Forelimb muscle (tissue), 1 donor: ENCODE results near the gene DEF6. TPM values are rescaled to one million over a fixed set of nuclear protein-coding genes. Genes with fewer than 3 reads are reported as not detected.

Experiments used
- DNase-seq: peaks from one replicate; pipeline ENCODE4 v3.0.0-alpha.2; 2013; ENCODE audit warnings: low read depth
- polyA plus RNA-seq: library from polyadenylated mRNA; unstranded; fragments of 120-200 nt; gene quantifications from one replicate; pipeline ENCODE4 v1.2.1, GENCODE V29; 2013; ENCODE audit not compliant: insufficient read length

DEF6 gene
- polyA plus RNA-seq, 1 donor: 4.9 TPM

GRCh38 chr6:35343835-35344550 is 46.4 kb downstream of the DEF6 start:
- no peak for DNase-seq

- DNase-seq: no peak
Measured at GRCh38 chr6:35351422-35351821, 53.8 kb downstream of the DEF6 start.

GRCh38 chr6:35352735-35353134 is 55.1 kb downstream of the DEF6 start:
- DNase-seq: no peak

- DNase-seq: no peak
Measured at GRCh38 chr6:35354361-35355135, 56.9 kb downstream of the DEF6 start.

- no peak for DNase-seq
Measured at GRCh38 chr6:35356391-35356790, 58.8 kb downstream of the DEF6 start.

GRCh38 chr6:35357677-35358076 is 60.1 kb downstream of the DEF6 start:
- no peak for DNase-seq

GRCh38 chr6:35358086-35358485 is 60.5 kb downstream of the DEF6 start:
- no peak for DNase-seq

GRCh38 chr6:35359346-35359743 is 61.7 kb downstream of the DEF6 start:
- no peak for DNase-seq

- DNase-seq: no peak
Measured at GRCh38 chr6:35359744-35360348, 62.2 kb downstream of the DEF6 start.

- DNase-seq: no peak
Measured at GRCh38 chr6:35360349-35361138, 62.9 kb downstream of the DEF6 start.

- DNase-seq: no peak
Measured at GRCh38 chr6:35362200-35362599, 64.6 kb downstream of the DEF6 start.

- DNase-seq: no peak
Measured at GRCh38 chr6:35363293-35363750, 65.7 kb downstream of the DEF6 start.

- no peak for DNase-seq
Measured at GRCh38 chr6:35365594-35366203, 68.1 kb downstream of the DEF6 start.

GRCh38 chr6:35366204-35366596 is 68.6 kb downstream of the DEF6 start:
- no peak for DNase-seq

GRCh38 chr6:35367646-35368037 is 70.0 kb downstream of the DEF6 start:
- DNase-seq: no peak

GRCh38 chr6:35368038-35368887 is 70.6 kb downstream of the DEF6 start:
- DNase-seq: no peak

GRCh38 chr6:35370124-35370741 is 72.6 kb downstream of the DEF6 start:
- DNase-seq: no peak

GRCh38 chr6:35370785-35371493 is 73.3 kb downstream of the DEF6 start:
- DNase-seq: no peak
